Measurements from ENCODE around the gene CRIP3. TPM values are rescaled to one million over a fixed set of nuclear protein-coding genes. Genes with fewer than 3 reads are reported as not detected.

The CRIP3 gene
- total RNA-seq, 1 experiment from 2014 or later: 16.9 TPM

DNA sequence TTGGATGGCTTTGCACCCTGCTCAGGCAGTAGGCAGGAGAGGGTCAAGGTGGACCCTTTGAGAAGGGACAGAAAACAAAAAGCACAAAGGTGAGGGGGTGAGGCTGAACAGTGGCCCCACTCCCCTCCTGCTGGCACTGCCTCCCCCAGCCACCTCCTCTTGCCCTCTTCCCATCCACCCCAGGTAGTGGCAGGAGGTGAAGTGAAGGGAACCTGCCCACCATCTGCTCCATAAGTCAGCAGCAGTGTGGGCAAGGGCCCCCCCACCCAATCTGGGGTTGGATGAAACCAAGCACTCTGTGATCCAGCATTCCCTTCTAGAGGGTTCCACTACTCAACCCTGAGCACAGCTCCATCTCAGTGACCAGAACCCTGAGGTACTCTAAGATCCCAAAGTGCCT, 36.7 kb downstream of the CRIP3 start:
- Histone ChIP-seq H3K27ac (ENCODE audit: insufficient read length, low read depth, low read length) (no peak overlapping the region), H2BK20ac (ENCODE audit: low read depth, low read length, poor library complexity, severe bottlenecking) (no peak overlapping the region), H2BK15ac (ENCODE audit: low read depth, low read length) (no peak overlapping the region), H2AFZ (ENCODE audit: low read length) (no peak overlapping the region), H2BK12ac (ENCODE audit: insufficient read length, low read depth, low read length) (no peak overlapping the region), H3K14ac (ENCODE audit: insufficient read depth, low read length) (no peak overlapping the region), H4K20me1 (ENCODE audit: control insufficient read depth, insufficient read depth, insufficient read length) (no peaks in the 10 kb centered on the region), H3K56ac (ENCODE audit: insufficient read length, low read depth, low read length) (no peak overlapping the region), H2AK5ac (ENCODE audit: insufficient read length, low read length) (no peak overlapping the region), H3K79me2 (ENCODE audit: insufficient read depth, low read length) (no peaks in the 10 kb centered on the region), H4K8ac (replicated peaks; ENCODE audit: insufficient read length, low read depth, low read length) (no peak overlapping the region), H3K23ac (ENCODE audit: insufficient read length, low read depth, low read length) (no peak overlapping the region), H3K23me2 (ENCODE audit: insufficient read length, low read depth, low read length, poor library complexity, severe bottlenecking) (peaks cover 12% of the 10 kb centered on the region), H3K4ac (ENCODE audit: low read depth, low read length) (no peak overlapping the region), H2BK5ac (ENCODE audit: insufficient read length, low read length) (no peak overlapping the region), H3K18ac (ENCODE audit: insufficient read length, low read depth, low read length) (no peak overlapping the region), H3K79me1 (ENCODE audit: insufficient read depth, low read depth, low read length, poor library complexity, severe bottlenecking) (no peaks in the 10 kb centered on the region), H3K27me3 (ENCODE audit: insufficient read depth, low read length) (peaks cover 22% of the 10 kb centered on the region), H3T11ph (ENCODE audit: low read length) (no peak overlapping the region), H3K4me1 (ENCODE audit: insufficient read depth, low read length) (peaks cover 8% of the 10 kb centered on the region; the same call in 1 of the 2 replicates), H3K9me3 (ENCODE audit: control insufficient read depth, low read depth, low read length) (no peaks in the 10 kb centered on the region), H3K4me2 (ENCODE audit: insufficient read depth, insufficient read length, low read length) (no peak overlapping the region), H4K91ac (ENCODE audit: insufficient read length, low read depth, low read length) (no peak overlapping the region), H2BK120ac (ENCODE audit: low read depth, low read length, poor library complexity, severe bottlenecking) (no peak overlapping the region), H3K9ac (ENCODE audit: extremely low read depth, insufficient read length, low read length) (no peak overlapping the region), H4K5ac (ENCODE audit: insufficient read length, low read depth, low read length) (no peak overlapping the region)
- Mint-ChIP-seq H3K9me3 (no peaks in the 10 kb centered on the region; a peak in 1 of 5 replicates), H3K27me3 (ENCODE audit: low read depth) (peaks cover 87% of the 10 kb centered on the region), H3K36me3 (ENCODE audit: insufficient read depth in 1 of 3, low read depth in 3 of 3) (no peaks in the 10 kb centered on the region; a peak in 1 of 7 replicates), H3K4me1 (peaks cover 37 to 57% of the 10 kb centered on the region in 2 experiments), H3K27ac (no peak overlapping the region), H3K4me3 (no peak overlapping the region)
- DNase-seq: no peak
- TF ChIP-seq, protein P1, sequence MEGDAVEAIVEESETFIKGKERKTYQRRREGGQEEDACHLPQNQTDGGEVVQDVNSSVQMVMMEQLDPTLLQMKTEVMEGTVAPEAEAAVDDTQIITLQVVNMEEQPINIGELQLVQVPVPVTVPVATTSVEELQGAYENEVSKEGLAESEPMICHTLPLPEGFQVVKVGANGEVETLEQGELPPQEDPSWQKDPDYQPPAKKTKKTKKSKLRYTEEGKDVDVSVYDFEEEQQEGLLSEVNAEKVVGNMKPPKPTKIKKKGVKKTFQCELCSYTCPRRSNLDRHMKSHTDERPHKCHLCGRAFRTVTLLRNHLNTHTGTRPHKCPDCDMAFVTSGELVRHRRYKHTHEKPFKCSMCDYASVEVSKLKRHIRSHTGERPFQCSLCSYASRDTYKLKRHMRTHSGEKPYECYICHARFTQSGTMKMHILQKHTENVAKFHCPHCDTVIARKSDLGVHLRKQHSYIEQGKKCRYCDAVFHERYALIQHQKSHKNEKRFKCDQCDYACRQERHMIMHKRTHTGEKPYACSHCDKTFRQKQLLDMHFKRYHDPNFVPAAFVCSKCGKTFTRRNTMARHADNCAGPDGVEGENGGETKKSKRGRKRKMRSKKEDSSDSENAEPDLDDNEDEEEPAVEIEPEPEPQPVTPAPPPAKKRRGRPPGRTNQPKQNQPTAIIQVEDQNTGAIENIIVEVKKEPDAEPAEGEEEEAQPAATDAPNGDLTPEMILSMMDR (conservative IDR thresholded peaks at IDR 0.05): no peak

All from H9 (cell line).